GM12878 (cell line): ENCODE results near the gene CEP170B. TPM values are rescaled to one million over a fixed set of nuclear protein-coding genes. Genes with fewer than 3 reads are reported as not detected.
A peak's percentile ranks its signal among the peaks of the same experiment; 100 is the strongest.

ENCODE experiments used
- ATAC-seq: fragments of 200-7000 bp; cut with Tn5 transposase; 3 replicates; pipeline ENCODE4 v1.9.1; 2020; ENCODE audit warnings: mild to moderate bottlenecking, moderate library complexity
- Bru-seq: library from RNA; stranded (reverse); fragments of 400-500 nt; gene quantifications from one replicate; lab custom pipeline; 2021; lab: Mats Ljungman, UMichigan
- BruChase-seq, 2 experiments: library from RNA; stranded (reverse); fragments of 400-500 nt; gene quantifications; one replicate each; lab custom pipeline; 2021; lab: Mats Ljungman, UMichigan
- BruUV-seq: library from RNA; stranded (reverse); fragments of 400-500 nt; replicated peaks from 2 replicates; lab custom pipeline; 2021; lab: Mats Ljungman, UMichigan
- CTCF ChIA-PET: fragments of 300-600 bp; sonication (Branson Sonifier 250); formaldehyde crosslinking; extraction: SDS; loops from one replicate; lab custom pipeline; 2021; ENCODE audit warnings: inconsistent platforms; lab: Yijun Ruan, JAX
- POLR2A ChIA-PET: fragments of 350-600 bp; formaldehyde crosslinking; extraction: SDS; loops from one replicate; lab custom pipeline; 2021; ENCODE audit warnings: inconsistent platforms; lab: Charles Lee
- RAD21 ChIA-PET: fragments of 300-600 bp; sonication (Branson Sonifier 250); formaldehyde crosslinking; loops from one replicate; lab custom pipeline; 2023; ENCODE audit warnings: antibody characterized with exemption; ENCODE audit not compliant: unreplicated experiment; lab: Charles Lee
- SMC1A ChIA-PET: fragments of 300-600 bp; sonication (Branson Sonifier 250); formaldehyde crosslinking; loops from one replicate; lab custom pipeline; 2023; ENCODE audit not compliant: unreplicated experiment, uncharacterized antibody; lab: Charles Lee
- DNase-seq: peaks from one replicate; pipeline ENCODE4 v3.0.0-alpha.2; 2011; ENCODE audit warnings: low read depth, low spot score
- FAIRE-seq: peaks from 3 replicates; lab custom pipeline; 2011; peaks lifted over from hg19 to GRCh38; lab: Jason Lieb, UNC
- H2AFZ ChIP-seq: 2 replicates; pipeline ENCODE4 v1.6.0; 2011; ENCODE audit warnings: low read depth, low read length, control low read depth; ENCODE audit not compliant: control insufficient read depth
- H3K27ac ChIP-seq: 2 replicates; pipeline ENCODE4 v1.5.1; 2011; ENCODE audit warnings: control low read depth; ENCODE audit not compliant: control insufficient read depth, insufficient read depth
- H3K27me3 ChIP-seq, 2 experiments: replicated peaks in 1 of 2; 2 replicates each; pipeline versions ENCODE4 v1.6.0 to v1.6.1; 2011; ENCODE audit warnings: low read length in 1 of 2; ENCODE audit not compliant: control insufficient read depth in 2 of 2, insufficient read depth in 2 of 2
- H3K36me3 ChIP-seq, 2 experiments: 2 replicates each; pipeline ENCODE4 v1.5.1; 2011; ENCODE audit warnings: low read length in 1 of 2; ENCODE audit not compliant: control insufficient read depth in 2 of 2, insufficient read depth in 2 of 2
- H3K4me1 ChIP-seq: 2 replicates; pipeline ENCODE4 v1.6.1; 2011; ENCODE audit warnings: mild to moderate bottlenecking, low read length, moderate library complexity, mixed read lengths; ENCODE audit not compliant: control insufficient read depth, insufficient read depth
- H3K4me2 ChIP-seq: 2 replicates; pipeline ENCODE4 v1.6.0; 2011; ENCODE audit warnings: control low read depth; ENCODE audit not compliant: control insufficient read depth, insufficient read depth
- H3K4me3 ChIP-seq: fragments of 200-600 bp; sonication (generic); 2 replicates; pipeline ENCODE4 v1.5.1; 2016
- H3K79me2 ChIP-seq: 2 replicates; pipeline ENCODE4 v1.6.0; 2011; ENCODE audit warnings: low read length; ENCODE audit not compliant: control insufficient read depth, insufficient read depth
- H3K9ac ChIP-seq: 2 replicates; pipeline ENCODE4 v1.8.0; 2011; ENCODE audit warnings: low read length, control low read depth, mixed read lengths; ENCODE audit not compliant: control insufficient read depth, insufficient read depth
- H3K9me3 ChIP-seq: replicated peaks from 3 replicates; pipeline ENCODE4 v1.5.1; 2011; ENCODE audit warnings: mild to moderate bottlenecking, low read length; ENCODE audit not compliant: control insufficient read depth, insufficient read depth
- H4K20me1 ChIP-seq: 2 replicates; pipeline ENCODE4 v1.6.0; 2011; ENCODE audit not compliant: control insufficient read depth, insufficient read depth
- RBBP5 ChIP-seq: fragments of 200-600 bp; sonication (generic); conservative IDR thresholded peaks from 2 replicates; pipeline ENCODE4 v1.6.1; 2016
- SPI1 ChIP-seq: IDR thresholded peaks from 2 replicates; pipeline ENCODE4 v1.6.1; 2011; ENCODE audit warnings: low read depth, mild to moderate bottlenecking, low read length, moderate library complexity, borderline replicate concordance; ENCODE audit not compliant: insufficient read depth
- ZNF384 ChIP-seq: IDR thresholded peaks from 2 replicates; pipeline ENCODE4 v1.6.1; 2012; ENCODE audit warnings: low read depth, mild to moderate bottlenecking, low read length, improper control_type of control experiment, borderline replicate concordance
- WGBS: methylation state at CpG from one replicate; pipeline ENCODE4 v1.1.6; 2016; ENCODE audit warnings: low lambda C conversion rate; ENCODE audit not compliant: insufficient replicate concordance, insufficient coverage; ENCODE audit errors: missing lambda C conversion rate; 5-methylcytosine and 5-hydroxymethylcytosine counted together
- in situ Hi-C: fragments of 300-500 bp; cut with MboI; formaldehyde crosslinking; loops from 9 replicates; pipeline ENCODE4 v1.14.3; 2018; ENCODE audit warnings: mixed read lengths
- intact Hi-C: fragments of 100-400 bp; cut with micrococcal nuclease; formaldehyde crosslinking; loops from one replicate; pipeline ENCODE4 v1.14.2; 2022; ENCODE audit not compliant: unreplicated experiment
- long read RNA-seq, 2 experiments: library from polyadenylated mRNA; unstranded; transcript quantifications; one replicate each; pipeline ENCODE4 v2.0.0, GENCODE V29; 2019 to 2020
- polyA minus RNA-seq, 3 experiments: library from RNA; depleted of rRNA, polyadenylated mRNA; stranded (reverse); fragments of >200 nt; gene quantifications; 2 replicates each; pipeline ENCODE4 v1.2.3, GENCODE V29; 2011
- polyA plus RNA-seq, 11 experiments: library from polyadenylated mRNA; depleted of rRNA in 4 of 11; unstranded in 6 of 11; stranded (reverse) in 5 of 11; fragments of >200 nt; fragmentation: Nextera tagmentation in 4 of 11; fragmentation: Illumina TruSeq in 1 of 11; extraction: Ambion mirVana in 4 of 11; extraction: Trizol in 1 of 11; gene quantifications; 1 replicate in 1 of 11; 2 replicates in 10 of 11; pipeline versions ENCODE4 v1.2.1 to v1.2.3, GENCODE V29; 2011 to 2016; ENCODE audit warnings: inconsistent platforms in 2 of 11, missing spikeins in 2 of 11, low read depth in 1 of 11
- total RNA-seq, 4 experiments: library from RNA; depleted of rRNA in 3 of 4; stranded (reverse); fragments of >200 nt in 3 of 4; fragmentation: Illumina TruSeq in 1 of 4; extraction: Trizol in 1 of 4; gene quantifications; 2 replicates each; pipeline versions ENCODE4 v1.2.1 to v1.2.3, GENCODE V29; 2013 to 2021

CEP170B gene
- total RNA-seq (2013; cell fraction: nucleolus; rRNA removed): 0.24 and 0.48 TPM in 2 replicates
- total RNA-seq (2014; rRNA removed) (0.06 and 0.16 TPM in 2 replicates), total RNA-seq (2014; rRNA removed; fragmentation: Illumina TruSeq; extraction: Trizol) (0.04 and 0.05 TPM in 2 replicates), total RNA-seq (2021) (0.44 and 0.51 TPM in 2 replicates), polyA plus RNA-seq (2011; rRNA removed) (0.03 TPM in 1 of 2 replicates, not detected in the other), polyA plus RNA-seq (2014; fragmentation: Illumina TruSeq; extraction: Trizol) (0.01 TPM in 1 of 2 replicates, not detected in the other), polyA plus RNA-seq (2014; fragmentation: Nextera tagmentation; extraction: Ambion mirVana) (not detected), polyA plus RNA-seq (2014; rRNA removed) (0.12 and 0.24 TPM in 2 replicates), polyA plus RNA-seq (2016; fragmentation: Nextera tagmentation; extraction: Ambion mirVana) (not detected), polyA minus RNA-seq (2011; rRNA and poly(A)+ RNA removed) (not detected in 2 replicates), Bru-seq, nascent RNA (percentile 18 among the genes with signal in this experiment), BruChase-seq, experiment 1, labeled RNA remaining after a 6-hour chase (percentile 23 among the genes with signal in this experiment), BruChase-seq, experiment 2, labeled RNA remaining after a 2-hour chase (percentile 21 among the genes with signal in this experiment)
- polyA plus RNA-seq (2011; ENCODE audit: low read depth): 0.03 TPM
- polyA plus RNA-seq (2011; cell fraction: cytosol; rRNA removed): 0.03 and 0.04 TPM in 2 replicates
- polyA plus RNA-seq (2011; cell fraction: nucleus; rRNA removed): 0.10 and 0.16 TPM in 2 replicates
- 0.12 and 0.14 TPM in 2 replicates for polyA plus RNA-seq (2012)
- 0.31 and 0.40 TPM in 2 replicates for polyA minus RNA-seq (2011; cell fraction: cytosol; rRNA and poly(A)+ RNA removed)
- under 0.01 and 0.29 TPM in 2 replicates for polyA minus RNA-seq (2011; cell fraction: nucleus; rRNA and poly(A)+ RNA removed)
- long read RNA-seq, experiment 1: 0 reads
- long read RNA-seq, experiment 2: 0 reads

DNA sequence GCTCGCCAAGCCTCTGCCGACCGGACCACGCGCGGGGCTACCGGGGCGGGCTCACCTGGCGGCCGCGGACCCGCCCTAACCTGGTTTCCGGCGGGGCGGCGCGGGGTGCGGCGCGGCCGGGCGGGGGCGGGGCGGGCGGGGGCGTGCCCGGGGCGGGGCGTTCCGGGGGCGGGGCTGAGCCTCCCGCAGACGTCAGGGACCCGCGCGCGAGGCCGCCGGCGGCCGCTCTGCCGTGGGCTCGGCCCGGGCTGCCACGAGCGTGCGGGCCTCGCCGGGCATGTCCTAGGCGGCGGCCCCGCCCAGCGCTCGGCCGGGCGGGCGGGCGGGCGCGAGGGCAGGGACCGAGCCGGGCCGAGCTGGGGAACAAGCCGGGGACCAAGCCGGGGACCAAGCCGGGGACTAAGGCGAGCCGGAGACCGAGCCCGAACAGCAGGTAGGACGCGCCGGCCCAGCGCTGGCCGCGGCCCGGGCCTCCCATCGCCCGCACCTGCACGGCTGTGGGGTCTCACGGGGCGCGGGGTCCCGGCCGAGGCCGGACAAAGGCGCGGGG, at the start of gene CEP170B:
TSS of gene CEP170B (plus strand) at position 188 of the 550 bp plus-strand sequence. CDS start 3,183 bp downstream, outside the sequence.
- Histone ChIP-seq H3K4me1 (0 out of 2 replicates have a peak, but pooled peaks cover 4% of the 10 kb centered on the region), H3K27me3 (peaks cover 3 to 6% of the 10 kb centered on the region in 2 experiments; a peak in 3 of 4 replicates), H3K9me3 (no peaks in the 10 kb centered on the region), H3K4me3 (no peak within 1 kb of the TSS), H3K27ac (no peak within 1 kb of the TSS), H3K4me2 (peak within 1 kb of the TSS; percentile 64), H3K79me2 (no peaks in the 10 kb centered on the region), H2AFZ (no peak within 1 kb of the TSS), H4K20me1 (no peaks in the 10 kb centered on the region; the same call in 1 of the 2 replicates), H3K9ac (no peak within 1 kb of the TSS), H3K36me3 (no peaks in the 10 kb centered on the region)
- RAD21 ChIA-PET: no interaction called here
- SMC1A ChIA-PET: no interaction called here
- CTCF ChIA-PET: no interaction called here
- 3% methylated on average over 14 of the region's 88 CpGs for WGBS
- DNase-seq (no peak), ATAC-seq (peak; percentile 40), FAIRE-seq (no peak)
- POLR2A ChIA-PET: no interaction called here
- TF ChIP-seq ZNF384 (no peak), RBBP5 (no peak), SPI1 (no peak)
- no TSS peak for BruUV-seq
- in situ Hi-C loops: no loop called here
- intact Hi-C loops: no loop called here
